OCI-LY3 (cell line): ENCODE results near the gene TRABD.

Source experiments
- H2AFZ ChIP-seq: fragments of 200-600, 300-600 bp; shearing (Covaris generic); 2 replicates; pipeline ENCODE4 v1.6.0; 2014; ENCODE audit warnings: antibody characterized with exemption, low read depth, low read length
- H3K27ac ChIP-seq: fragments of 200-600, 300-600 bp; sonication (generic); 2 replicates; pipeline ENCODE4 v1.5.1; 2014; ENCODE audit warnings: mild to moderate bottlenecking, low read length, moderate library complexity, mixed read lengths
- H3K27me3 ChIP-seq: fragments of 200-600, 300-600 bp; sonication (generic); 2 replicates; pipeline ENCODE4 v1.6.1; 2014; ENCODE audit warnings: low read depth, low read length, mixed read lengths
- H3K36me3 ChIP-seq: fragments of 200-600, 300-600 bp; sonication (generic); replicated peaks from 2 replicates; pipeline ENCODE3; 2014; ENCODE audit warnings: low read depth, low read length, mixed read lengths
- H3K4me1 ChIP-seq: fragments of 300-600, 200-600 bp; sonication (generic); 2 replicates; pipeline ENCODE4 v1.6.1; 2014; ENCODE audit warnings: low read length, mixed read lengths
- H3K4me2 ChIP-seq: fragments of 200-600, 300-600 bp; sonication (generic); 2 replicates; pipeline ENCODE4 v1.6.1; 2014; ENCODE audit warnings: low read length, mixed read lengths
- H3K4me3 ChIP-seq: fragments of 300-600, 200-600 bp; sonication (generic); 2 replicates; pipeline ENCODE4 v1.5.1; 2014; ENCODE audit warnings: antibody characterized with exemption, mild to moderate bottlenecking, low read length, moderate library complexity
- H3K79me2 ChIP-seq: fragments of 300-600, 200-600 bp; shearing (Covaris generic); 2 replicates; pipeline ENCODE4 v1.6.1; 2014; ENCODE audit warnings: mild to moderate bottlenecking, low read length, mixed read lengths
- H3K9ac ChIP-seq: fragments of 300-600, 200-600 bp; shearing (Covaris generic); 2 replicates; pipeline ENCODE4 v1.6.0; 2014; ENCODE audit warnings: mild to moderate bottlenecking, low read length, moderate library complexity
- H3K9me3 ChIP-seq: fragments of 200-600, 300-600 bp; shearing (Covaris generic); 2 replicates; pipeline ENCODE4 v1.6.1; 2014; ENCODE audit warnings: low read length, mixed read lengths; ENCODE audit not compliant: insufficient read depth
- H4K20me1 ChIP-seq: fragments of 200-600, 300-600 bp; sonication (generic); 2 replicates; pipeline ENCODE4 v1.6.1; 2016; ENCODE audit warnings: low read length, mixed read lengths; ENCODE audit not compliant: insufficient read depth
- CTCF ChIP-seq: fragments of 200-600, 300-600 bp; sonication (generic); IDR thresholded peaks from 2 replicates; pipeline ENCODE4 v1.5.1; 2014; ENCODE audit warnings: antibody characterized with exemption, low read length, low read depth
- EZH2phosphoT487 ChIP-seq: fragments of 200-600 bp; shearing (Covaris generic); IDR thresholded peaks from 2 replicates; pipeline ENCODE4 v1.6.1; 2018; ENCODE audit warnings: antibody characterized with exemption, mixed run types, low read depth

Gene TRABD

GRCh38 chr22:50150161-50151129, 35.3 kb upstream of the TRABD start:
- Histone ChIP-seq H3K27me3 (peaks cover 8% of the 10 kb centered on the region; the same call in 1 of the 2 replicates), H3K9me3 (no peaks in the 10 kb centered on the region), H3K36me3 (no peaks in the 10 kb centered on the region), H3K4me1 (peaks cover 2% of the 10 kb centered on the region; the same call in 1 of the 2 replicates), H2AFZ (no peak overlapping the region), H3K27ac (no peak overlapping the region), H4K20me1 (no peaks in the 10 kb centered on the region), H3K4me2 (no peak overlapping the region), H3K9ac (no peak overlapping the region), H3K4me3 (no peak overlapping the region), H3K79me2 (no peaks in the 10 kb centered on the region)
- TF ChIP-seq EZH2phosphoT487 (no peak), CTCF (no peak)

GRCh38 chr22:50151571-50152537, 33.9 kb upstream of the TRABD start:
- Histone ChIP-seq H3K4me1 (peaks cover 2% of the 10 kb centered on the region; the same call in 1 of the 2 replicates), H3K27me3 (peaks cover 8% of the 10 kb centered on the region; the same call in 1 of the 2 replicates), H3K79me2 (no peaks in the 10 kb centered on the region), H3K27ac (no peak overlapping the region), H3K36me3 (no peaks in the 10 kb centered on the region), H3K4me2 (no peak overlapping the region), H3K9me3 (no peaks in the 10 kb centered on the region), H3K4me3 (no peak overlapping the region), H3K9ac (no peak overlapping the region), H2AFZ (no peak overlapping the region), H4K20me1 (no peaks in the 10 kb centered on the region)
- TF ChIP-seq EZH2phosphoT487 (no peak), CTCF (no peak)

GRCh38 chr22:50153056-50153755, 32.5 kb upstream of the TRABD start:
- peaks cover 2% of the 10 kb centered on the region; the same call in 1 of the 2 replicates for H3K4me1 ChIP-seq
- peaks cover 8% of the 10 kb centered on the region; the same call in 1 of the 2 replicates for H3K27me3 ChIP-seq
- no peaks in the 10 kb centered on the region for H4K20me1 ChIP-seq
- H3K4me3 ChIP-seq, result no peak overlapping the region
- H3K36me3 ChIP-seq, result no peaks in the 10 kb centered on the region
- no peak overlapping the region for H3K4me2 ChIP-seq
- no peak overlapping the region for H2AFZ ChIP-seq
- no peak overlapping the region for H3K9ac ChIP-seq
- H3K9me3 ChIP-seq, result no peaks in the 10 kb centered on the region
- H3K79me2 ChIP-seq, result no peaks in the 10 kb centered on the region
- no peak overlapping the region for H3K27ac ChIP-seq
- no peak for TF ChIP-seq EZH2phosphoT487
- no peak for TF ChIP-seq CTCF
